GM23338 (cell line): ENCODE measurements around the gene XPO6.

Experiments used
- CREB1 ChIP-seq: fragments of 250-450 bp; sonication (Bioruptor Pico); IDR thresholded peaks from 2 replicates; pipeline ENCODE4 v1.5.0; 2020; ENCODE audit warnings: low read depth, mild to moderate bottlenecking, moderate library complexity
- CTCF ChIP-seq, 2 experiments: fragments of 200-600 bp in 1 of 2; sonication (generic) in 1 of 2; conservative IDR thresholded peaks; 2 replicates each; pipeline versions ENCODE4 v1.5.1 to v1.6.1; 2016 to 2017; ENCODE audit warnings: antibody characterized with exemption in 2 of 2, low read depth in 2 of 2, mild to moderate bottlenecking in 2 of 2, moderate library complexity in 1 of 2
- EZH2 ChIP-seq: fragments of 200-600 bp; sonication (generic); IDR thresholded peaks from one replicate; pipeline ENCODE4 v1.8.0; 2017; ENCODE audit warnings: antibody characterized with exemption, mild to moderate bottlenecking, low read depth; ENCODE audit not compliant: unreplicated experiment
- EZH2phosphoT487 ChIP-seq: fragments of 200-600 bp; sonication (generic); IDR thresholded peaks from one replicate; pipeline ENCODE4 v1.8.1; 2018; ENCODE audit warnings: antibody characterized with exemption; ENCODE audit not compliant: unreplicated experiment
- JUNB ChIP-seq: IDR thresholded peaks from one replicate; pipeline ENCODE4 v1.6.1; 2016; ENCODE audit warnings: antibody characterized with exemption; ENCODE audit not compliant: unreplicated experiment
- POLR2AphosphoS5 ChIP-seq: IDR thresholded peaks from 2 replicates; pipeline ENCODE4 v1.6.1; 2016; ENCODE audit warnings: antibody characterized with exemption, low read depth
- REST ChIP-seq: IDR thresholded peaks from one replicate; pipeline ENCODE4 v1.6.1; 2018; ENCODE audit warnings: antibody characterized with exemption; ENCODE audit not compliant: unreplicated experiment
- TF ChIP-seq, protein P1 (sequence below): fragments of 250-450 bp; sonication (Bioruptor Pico); IDR thresholded peaks from 2 replicates; pipeline ENCODE4 v1.5.0; 2020; ENCODE audit warnings: mild to moderate bottlenecking, moderate library complexity

- no peak for TF ChIP-seq POLR2AphosphoS5
- no peak for TF ChIP-seq JUNB
- no peak for TF ChIP-seq CTCF (conservative IDR thresholded peaks at IDR 0.05; ENCODE audit: low read depth in 2 of 2)
- TF ChIP-seq EZH2 = no peak
- no peak for TF ChIP-seq REST
- TF ChIP-seq EZH2phosphoT487 = no peak
- TF ChIP-seq, protein P1, sequence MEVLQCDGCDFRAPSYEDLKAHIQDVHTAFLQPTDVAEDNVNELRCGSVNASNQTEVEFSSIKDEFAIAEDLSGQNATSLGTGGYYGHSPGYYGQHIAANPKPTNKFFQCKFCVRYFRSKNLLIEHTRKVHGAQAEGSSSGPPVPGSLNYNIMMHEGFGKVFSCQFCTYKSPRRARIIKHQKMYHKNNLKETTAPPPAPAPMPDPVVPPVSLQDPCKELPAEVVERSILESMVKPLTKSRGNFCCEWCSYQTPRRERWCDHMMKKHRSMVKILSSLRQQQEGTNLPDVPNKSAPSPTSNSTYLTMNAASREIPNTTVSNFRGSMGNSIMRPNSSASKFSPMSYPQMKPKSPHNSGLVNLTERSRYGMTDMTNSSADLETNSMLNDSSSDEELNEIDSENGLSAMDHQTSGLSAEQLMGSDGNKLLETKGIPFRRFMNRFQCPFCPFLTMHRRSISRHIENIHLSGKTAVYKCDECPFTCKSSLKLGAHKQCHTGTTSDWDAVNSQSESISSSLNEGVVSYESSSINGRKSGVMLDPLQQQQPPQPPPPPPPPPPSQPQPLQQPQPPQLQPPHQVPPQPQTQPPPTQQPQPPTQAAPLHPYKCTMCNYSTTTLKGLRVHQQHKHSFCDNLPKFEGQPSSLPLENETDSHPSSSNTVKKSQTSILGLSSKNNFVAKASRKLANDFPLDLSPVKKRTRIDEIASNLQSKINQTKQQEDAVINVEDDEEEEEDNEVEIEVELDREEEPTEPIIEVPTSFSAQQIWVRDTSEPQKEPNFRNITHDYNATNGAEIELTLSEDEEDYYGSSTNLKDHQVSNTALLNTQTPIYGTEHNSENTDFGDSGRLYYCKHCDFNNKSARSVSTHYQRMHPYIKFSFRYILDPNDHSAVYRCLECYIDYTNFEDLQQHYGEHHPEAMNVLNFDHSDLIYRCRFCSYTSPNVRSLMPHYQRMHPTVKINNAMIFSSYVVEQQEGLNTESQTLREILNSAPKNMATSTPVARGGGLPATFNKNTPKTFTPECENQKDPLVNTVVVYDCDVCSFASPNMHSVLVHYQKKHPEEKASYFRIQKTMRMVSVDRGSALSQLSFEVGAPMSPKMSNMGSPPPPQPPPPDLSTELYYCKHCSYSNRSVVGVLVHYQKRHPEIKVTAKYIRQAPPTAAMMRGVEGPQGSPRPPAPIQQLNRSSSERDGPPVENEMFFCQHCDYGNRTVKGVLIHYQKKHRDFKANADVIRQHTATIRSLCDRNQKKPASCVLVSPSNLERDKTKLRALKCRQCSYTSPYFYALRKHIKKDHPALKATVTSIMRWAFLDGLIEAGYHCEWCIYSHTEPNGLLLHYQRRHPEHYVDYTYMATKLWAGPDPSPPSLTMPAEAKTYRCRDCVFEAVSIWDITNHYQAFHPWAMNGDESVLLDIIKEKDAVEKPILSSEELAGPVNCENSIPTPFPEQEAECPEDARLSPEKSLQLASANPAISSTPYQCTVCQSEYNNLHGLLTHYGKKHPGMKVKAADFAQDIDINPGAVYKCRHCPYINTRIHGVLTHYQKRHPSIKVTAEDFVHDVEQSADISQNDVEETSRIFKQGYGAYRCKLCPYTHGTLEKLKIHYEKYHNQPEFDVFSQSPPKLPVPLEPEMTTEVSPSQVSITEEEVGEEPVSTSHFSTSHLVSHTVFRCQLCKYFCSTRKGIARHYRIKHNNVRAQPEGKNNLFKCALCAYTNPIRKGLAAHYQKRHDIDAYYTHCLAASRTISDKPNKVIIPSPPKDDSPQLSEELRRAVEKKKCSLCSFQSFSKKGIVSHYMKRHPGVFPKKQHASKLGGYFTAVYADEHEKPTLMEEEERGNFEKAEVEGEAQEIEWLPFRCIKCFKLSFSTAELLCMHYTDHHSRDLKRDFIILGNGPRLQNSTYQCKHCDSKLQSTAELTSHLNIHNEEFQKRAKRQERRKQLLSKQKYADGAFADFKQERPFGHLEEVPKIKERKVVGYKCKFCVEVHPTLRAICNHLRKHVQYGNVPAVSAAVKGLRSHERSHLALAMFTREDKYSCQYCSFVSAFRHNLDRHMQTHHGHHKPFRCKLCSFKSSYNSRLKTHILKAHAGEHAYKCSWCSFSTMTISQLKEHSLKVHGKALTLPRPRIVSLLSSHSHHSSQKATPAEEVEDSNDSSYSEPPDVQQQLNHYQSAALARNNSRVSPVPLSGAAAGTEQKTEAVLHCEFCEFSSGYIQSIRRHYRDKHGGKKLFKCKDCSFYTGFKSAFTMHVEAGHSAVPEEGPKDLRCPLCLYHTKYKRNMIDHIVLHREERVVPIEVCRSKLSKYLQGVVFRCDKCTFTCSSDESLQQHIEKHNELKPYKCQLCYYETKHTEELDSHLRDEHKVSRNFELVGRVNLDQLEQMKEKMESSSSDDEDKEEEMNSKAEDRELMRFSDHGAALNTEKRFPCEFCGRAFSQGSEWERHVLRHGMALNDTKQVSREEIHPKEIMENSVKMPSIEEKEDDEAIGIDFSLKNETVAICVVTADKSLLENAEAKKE (CRISPR knock-in tag) = no peak
- TF ChIP-seq CREB1 = no peak
Measured at GRCh38 chr16:28219282-28219681, 7.5 kb upstream of the XPO6 start.
